IPS DF 6.9 (cell line): ENCODE data around the gene ABCF3.

Experiments used
- DNase-seq: peaks from one replicate; pipeline ENCODE4 v3.0.0-alpha.2; 2013; ENCODE audit warnings: low read depth, low spot score
- H3K27ac ChIP-seq: one replicate; pipeline ENCODE4 v1.5.1; 2013; ENCODE audit warnings: low read length, control low read depth
- H3K27me3 ChIP-seq: 2 replicates; pipeline ENCODE4 v1.6.1; 2013; ENCODE audit warnings: mild to moderate bottlenecking, low read length; ENCODE audit not compliant: control insufficient read depth, insufficient read depth
- H3K36me3 ChIP-seq: 2 replicates; pipeline ENCODE4 v1.6.1; 2013; ENCODE audit warnings: low read length; ENCODE audit not compliant: control insufficient read depth, insufficient read depth
- H3K4me1 ChIP-seq: 2 replicates; pipeline ENCODE4 v1.6.1; 2013; ENCODE audit warnings: low read length; ENCODE audit not compliant: control insufficient read depth, insufficient read depth
- H3K4me3 ChIP-seq: 2 replicates; pipeline ENCODE4 v1.5.1; 2013; ENCODE audit warnings: mild to moderate bottlenecking, low read length
- H3K9me3 ChIP-seq: 2 replicates; pipeline ENCODE4 v1.6.1; 2013; ENCODE audit warnings: low read length, inconsistent platforms; ENCODE audit not compliant: control insufficient read depth, insufficient read depth
- WGBS: extraction: QIAGEN DNeasy Blood & Tissue Kit; methylation state at CpG from one replicate; pipeline ENCODE4 v1.1.7; 2013; ENCODE audit warnings: mixed read lengths, missing lambda C conversion rate; ENCODE audit not compliant: insufficient read length, insufficient coverage; 5-methylcytosine and 5-hydroxymethylcytosine counted together

ABCF3 gene

DNA sequence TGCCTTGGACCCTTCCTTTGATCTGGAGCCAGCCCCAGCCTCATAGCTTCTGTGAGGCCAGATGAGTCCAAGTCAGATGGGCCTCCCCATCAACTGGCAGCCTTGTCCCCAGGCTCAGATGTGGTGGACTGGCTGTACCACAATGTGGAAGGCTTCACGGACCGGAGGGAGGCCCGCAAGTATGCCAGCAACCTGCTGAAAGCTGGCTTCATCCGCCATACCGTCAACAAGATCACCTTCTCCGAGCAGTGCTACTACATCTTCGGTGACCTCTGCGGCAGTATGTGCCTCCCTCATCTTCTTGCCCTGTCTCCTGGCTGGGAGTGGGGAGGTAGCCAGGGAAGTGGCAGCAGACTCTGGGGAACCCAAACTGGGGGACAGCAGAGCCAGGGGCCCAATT lies 18.2 kb upstream of the ABCF3 start:
- Histone ChIP-seq H3K27me3 (no peaks in the 10 kb centered on the region), H3K27ac (no peak overlapping the region), H3K4me3 (no peak overlapping the region), H3K36me3 (peaks cover 57% of the 10 kb centered on the region), H3K4me1 (no peaks in the 10 kb centered on the region), H3K9me3 (no peaks in the 10 kb centered on the region)
- DNase-seq: no peak
- WGBS: no CpG with 5 or more reads among the region's 8 CpGs

DNA sequence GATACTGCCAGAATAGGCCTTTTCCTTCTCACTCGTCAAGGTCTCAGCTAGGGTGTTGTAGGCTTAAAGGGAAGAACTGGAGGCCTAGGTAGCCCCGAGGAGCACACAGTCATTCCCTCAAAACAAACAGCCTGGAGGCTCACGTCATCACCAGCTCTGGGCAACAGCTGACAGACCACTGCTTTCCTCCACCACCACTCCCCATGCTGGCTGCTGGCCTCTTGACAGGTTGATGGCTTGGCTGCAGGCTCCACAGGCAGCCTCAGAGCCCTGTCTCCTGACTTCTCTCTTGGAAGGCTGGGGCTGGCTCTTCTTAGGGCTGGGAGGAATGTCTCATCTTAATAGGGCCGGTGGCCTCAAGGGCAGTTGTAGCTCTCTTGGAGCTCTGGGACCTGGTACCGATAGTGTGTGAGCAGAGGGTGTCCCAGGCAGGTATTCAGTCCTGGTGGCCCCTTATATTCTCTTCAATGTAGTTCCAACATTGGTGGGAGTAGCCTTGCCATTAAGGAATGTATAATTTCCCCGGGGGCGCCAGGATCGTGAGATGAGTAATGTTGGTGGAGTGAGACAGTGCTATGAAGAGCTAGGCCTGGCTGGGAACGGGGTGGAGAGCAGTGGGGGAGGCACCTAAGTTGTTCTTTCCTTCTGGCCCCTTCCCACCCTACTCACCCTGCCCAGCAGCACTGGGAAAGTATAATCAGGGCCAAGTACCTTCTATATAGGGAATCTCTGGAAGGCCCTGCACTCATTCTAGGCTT lies 17.5 kb upstream of the ABCF3 start:
- DNase-seq: no peak
- peaks cover 57% of the 10 kb centered on the region for H3K36me3 ChIP-seq
- WGBS: no CpG with 5 or more reads among the region's 9 CpGs
- no peaks in the 10 kb centered on the region for H3K9me3 ChIP-seq
- H3K27me3 ChIP-seq: no peaks in the 10 kb centered on the region
- no peaks in the 10 kb centered on the region for H3K4me1 ChIP-seq
- H3K4me3 ChIP-seq: no peak overlapping the region
- H3K27ac ChIP-seq: no peak overlapping the region

DNA sequence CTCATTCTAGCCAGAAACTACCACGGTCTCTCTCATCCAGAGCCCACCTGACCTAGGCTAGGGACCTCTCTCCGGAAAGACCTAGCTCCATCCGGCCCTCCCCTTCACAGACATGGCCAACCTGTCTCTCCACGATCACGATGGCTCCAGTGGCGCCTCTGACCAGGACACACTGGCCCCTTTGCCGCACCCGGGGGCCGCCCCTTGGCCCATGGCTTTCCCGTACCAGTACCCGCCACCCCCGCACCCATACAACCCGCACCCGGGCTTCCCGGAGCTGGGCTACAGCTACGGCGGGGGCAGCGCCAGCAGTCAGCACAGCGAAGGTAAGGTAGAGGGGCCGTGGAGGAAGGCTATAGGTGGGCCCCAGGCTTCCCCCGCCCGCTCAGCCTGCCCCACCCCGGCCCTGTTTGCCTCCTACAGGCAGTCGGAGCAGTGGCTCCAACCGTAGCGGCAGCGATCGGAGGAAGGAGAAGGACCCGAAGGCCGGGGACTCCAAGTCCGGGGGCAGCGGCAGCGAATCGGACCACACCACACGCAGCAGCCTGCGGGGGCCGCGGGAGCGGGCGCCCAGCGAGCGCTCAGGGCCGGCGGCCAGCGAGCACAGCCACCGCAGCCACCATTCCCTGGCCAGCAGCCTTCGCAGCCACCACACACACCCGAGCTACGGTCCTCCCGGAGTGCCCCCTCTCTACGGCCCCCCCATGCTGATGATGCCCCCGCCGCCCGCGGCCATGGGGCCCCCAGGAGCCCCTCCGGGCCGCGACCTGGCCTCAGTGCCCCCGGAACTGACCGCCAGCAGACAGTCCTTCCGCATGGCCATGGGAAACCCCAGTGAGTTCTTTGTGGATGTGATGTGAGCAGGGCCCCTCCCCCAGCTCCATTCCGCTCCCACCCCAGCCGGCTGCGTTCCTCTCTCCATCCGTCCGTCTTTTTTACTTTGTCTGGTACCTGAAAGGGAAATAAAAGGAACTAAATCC lies 15.8 kb upstream of the ABCF3 start:
- DNase-seq: no peak
- H3K36me3 ChIP-seq: peaks cover 42% of the 10 kb centered on the region
- no peak overlapping the region for H3K27ac ChIP-seq
- H3K27me3 ChIP-seq: no peaks in the 10 kb centered on the region
- no peaks in the 10 kb centered on the region for H3K4me1 ChIP-seq
- no peak overlapping the region for H3K4me3 ChIP-seq
- no peaks in the 10 kb centered on the region for H3K9me3 ChIP-seq
- WGBS: no CpG with 5 or more reads among the region's 66 CpGs

DNA sequence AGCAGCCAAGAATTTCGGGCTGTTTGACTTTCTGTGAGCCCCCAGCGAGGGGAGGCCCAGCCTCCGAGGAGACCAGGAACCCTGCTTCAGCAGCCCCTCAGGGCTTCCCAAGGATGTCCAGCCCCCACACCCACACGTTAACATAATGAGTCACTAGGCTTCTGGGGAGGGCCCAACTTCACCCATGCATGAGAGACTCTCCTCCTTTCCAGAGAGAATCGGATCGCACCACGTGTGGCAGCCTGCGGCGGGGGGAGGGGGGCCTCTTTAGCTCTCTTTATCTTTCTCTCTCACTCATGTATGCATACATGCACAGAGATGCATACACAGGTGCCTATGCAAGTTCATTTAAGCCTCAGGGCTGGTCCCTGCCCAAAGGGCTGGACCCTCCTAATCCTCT lies 14.4 kb upstream of the ABCF3 start:
- Histone ChIP-seq H3K9me3 (no peaks in the 10 kb centered on the region), H3K27ac (no peak overlapping the region), H3K4me3 (no peak overlapping the region), H3K36me3 (peaks cover 31% of the 10 kb centered on the region), H3K27me3 (no peaks in the 10 kb centered on the region), H3K4me1 (no peaks in the 10 kb centered on the region)
- no CpG with 5 or more reads among the region's 9 CpGs for WGBS
- no peak for DNase-seq

DNA sequence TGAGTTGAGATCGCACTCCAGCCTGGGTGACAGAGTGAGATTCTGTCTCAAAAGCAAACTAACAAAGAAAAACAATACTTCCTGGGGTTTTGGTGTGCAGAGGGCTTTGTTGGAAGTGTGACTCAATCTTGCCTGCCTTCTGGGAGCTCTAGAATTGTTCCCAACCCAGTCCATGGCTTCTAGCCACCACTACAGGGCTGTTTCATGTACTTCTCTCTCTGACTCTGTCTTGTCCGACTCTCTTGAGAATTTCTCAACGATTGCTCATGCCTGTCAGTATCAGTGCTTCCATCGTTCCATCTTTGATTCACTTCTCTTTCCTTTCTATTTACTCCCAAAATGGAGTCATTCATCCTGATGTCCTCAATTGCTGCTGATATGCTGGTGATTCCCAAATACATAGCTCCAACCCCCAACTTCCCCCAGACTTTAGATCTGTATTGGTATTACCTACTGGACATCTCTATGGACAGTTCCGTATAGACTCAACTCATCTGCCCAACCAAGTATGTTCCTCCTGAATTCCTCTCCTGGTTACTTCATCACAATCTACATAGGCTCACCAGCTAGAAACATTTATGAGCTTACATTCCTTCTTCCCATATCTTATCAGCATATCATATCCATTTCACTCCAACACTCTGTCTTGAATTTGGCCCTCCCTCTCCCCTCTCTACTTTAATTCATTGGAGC lies 13.2 kb upstream of the ABCF3 start:
- Histone ChIP-seq H3K27ac (no peak overlapping the region), H3K4me3 (no peak overlapping the region), H3K27me3 (no peaks in the 10 kb centered on the region), H3K4me1 (peaks cover 1% of the 10 kb centered on the region; the same call in 1 of the 2 replicates), H3K9me3 (no peaks in the 10 kb centered on the region), H3K36me3 (peaks cover 27% of the 10 kb centered on the region)
- no peak for DNase-seq
- WGBS: no CpG with 5 or more reads among the region's 5 CpGs

DNA sequence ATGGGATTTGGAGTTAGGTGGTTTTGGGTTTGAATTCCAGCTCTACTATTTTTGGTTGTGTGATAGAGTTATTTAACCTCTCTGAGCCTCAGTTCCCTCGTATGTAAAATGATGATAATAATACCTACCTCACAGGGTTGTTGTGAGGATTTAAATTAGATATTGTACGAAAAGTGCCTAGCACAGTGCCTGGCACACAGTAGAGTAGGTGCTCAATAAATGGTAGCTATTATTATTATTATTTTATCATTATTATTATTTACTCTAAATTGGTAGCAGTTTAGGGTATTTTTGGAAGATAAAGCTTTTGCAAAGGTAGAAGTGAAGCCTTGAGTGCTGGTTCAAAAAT lies 12.7 kb upstream of the ABCF3 start:
- no CpG with 5 or more reads among the region's 2 CpGs for WGBS
- DNase-seq: no peak
- Histone ChIP-seq H3K4me3 (no peak overlapping the region), H3K36me3 (peaks cover 26% of the 10 kb centered on the region), H3K27me3 (no peaks in the 10 kb centered on the region), H3K27ac (no peak overlapping the region), H3K9me3 (no peaks in the 10 kb centered on the region), H3K4me1 (peaks cover 1% of the 10 kb centered on the region; the same call in 1 of the 2 replicates)

DNA sequence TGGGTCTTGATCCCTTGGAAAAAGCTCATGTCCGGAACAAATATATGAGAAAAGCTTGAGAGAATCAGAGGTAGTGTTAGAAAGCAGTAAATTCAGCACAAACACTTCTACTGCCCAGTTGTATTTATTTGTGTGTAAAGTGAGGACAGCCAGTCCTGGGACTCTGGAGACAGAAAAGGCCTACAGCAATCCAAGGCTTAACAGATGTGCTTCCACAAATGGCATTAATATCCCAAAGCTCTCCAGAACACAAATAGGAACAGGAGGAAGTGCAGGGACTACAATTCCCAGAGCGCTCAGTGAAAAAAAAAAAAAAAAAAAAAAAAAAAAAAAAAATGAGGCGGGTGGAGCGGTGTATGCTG lies 11.7 kb upstream of the ABCF3 start:
- no peaks in the 10 kb centered on the region for H3K27me3 ChIP-seq
- H3K4me1 ChIP-seq: peaks cover 1% of the 10 kb centered on the region; the same call in 1 of the 2 replicates
- H3K36me3 ChIP-seq: peaks cover 28% of the 10 kb centered on the region
- H3K27ac ChIP-seq: no peak overlapping the region
- no peak overlapping the region for H3K4me3 ChIP-seq
- WGBS: no CpG with 5 or more reads among the region's 4 CpGs
- no peak for DNase-seq
- no peaks in the 10 kb centered on the region for H3K9me3 ChIP-seq

DNA sequence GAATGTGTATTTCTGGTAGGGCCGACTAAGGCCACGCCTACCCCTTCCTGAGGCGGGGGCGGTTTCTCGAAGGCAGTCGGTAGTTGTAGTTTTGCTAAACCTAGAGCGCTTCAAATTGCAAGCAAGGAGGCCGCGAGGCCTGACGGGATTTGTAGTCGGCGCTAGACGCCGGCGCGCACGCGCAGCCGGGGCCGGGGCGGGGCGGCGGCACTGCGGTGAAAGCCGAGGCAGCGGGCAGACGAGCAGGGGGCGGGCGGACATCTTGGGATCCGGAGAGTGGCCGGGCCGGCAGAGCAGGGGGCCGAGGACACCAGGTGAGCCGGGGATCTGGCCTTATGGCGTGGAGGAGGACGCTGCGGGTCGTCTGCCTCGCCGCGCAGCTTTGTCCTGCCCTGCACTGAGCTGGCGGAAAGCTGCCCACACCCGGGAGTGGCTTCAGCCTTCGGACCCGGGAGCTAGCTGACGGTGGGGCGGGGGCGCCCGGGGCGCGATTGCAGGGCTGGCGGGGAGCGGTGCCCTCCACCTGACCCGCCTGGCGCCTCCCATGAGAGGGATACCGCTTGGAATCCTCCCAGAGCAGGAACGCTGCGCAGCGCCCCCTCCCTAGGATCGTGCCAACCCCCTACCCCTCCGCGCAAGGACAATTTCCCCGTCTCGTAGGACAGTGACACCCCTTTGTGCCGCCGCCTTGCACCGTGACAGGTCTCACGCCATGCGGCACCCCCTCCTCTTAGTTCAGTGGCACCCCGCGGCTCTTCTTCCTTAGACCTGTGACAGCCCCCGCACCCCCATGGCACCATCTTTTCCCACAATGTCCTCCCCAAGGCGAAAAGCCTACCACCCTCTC lies 11.1 kb upstream of the ABCF3 start, which contains the start of gene AP2M1:
TSS of gene AP2M1 (plus strand) at position 210 of the 847 bp plus-strand sequence. CDS start 2,139 bp downstream, outside the sequence.
- H3K27me3 ChIP-seq: no peaks in the 10 kb centered on the region
- peak within 1 kb of the TSS; percentile 86 for H3K4me3 ChIP-seq
- DNase-seq: peak; percentile 94
- no CpG with 5 or more reads among the region's 73 CpGs for WGBS
- peaks cover 1% of the 10 kb centered on the region; the same call in 1 of the 2 replicates for H3K4me1 ChIP-seq
- H3K27ac ChIP-seq: no peak within 1 kb of the TSS
- H3K9me3 ChIP-seq: no peaks in the 10 kb centered on the region
- peaks cover 27% of the 10 kb centered on the region for H3K36me3 ChIP-seq

DNA sequence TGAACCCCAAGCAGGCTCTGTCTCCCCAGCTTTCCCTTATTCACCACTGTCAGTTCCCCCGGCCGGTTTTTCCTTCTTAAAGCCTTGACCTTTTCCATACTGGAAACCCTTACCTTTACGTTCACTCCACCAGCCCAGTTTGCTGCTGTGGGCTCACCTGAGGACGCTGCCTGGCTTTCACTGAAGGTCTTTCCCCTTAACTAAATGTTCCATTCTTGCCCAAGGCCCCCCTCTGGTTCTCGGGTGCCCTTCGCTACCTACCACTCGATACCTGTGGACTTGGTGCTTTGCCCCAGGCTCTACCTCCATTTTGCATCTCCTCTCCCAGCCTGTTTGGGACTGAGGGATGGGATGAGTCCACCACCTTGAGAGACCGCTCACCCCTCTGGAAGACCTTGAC lies 10.5 kb upstream of the ABCF3 start:
- WGBS: no CpG with 5 or more reads among the region's 8 CpGs
- no peak for DNase-seq
- Histone ChIP-seq H3K4me1 (peaks cover 1% of the 10 kb centered on the region; the same call in 1 of the 2 replicates), H3K27ac (no peak overlapping the region), H3K36me3 (peaks cover 27% of the 10 kb centered on the region), H3K27me3 (no peaks in the 10 kb centered on the region), H3K9me3 (no peaks in the 10 kb centered on the region), H3K4me3 (peak overlapping the region; percentile 86)
